ENCODE results near the gene GPR68.

DNA sequence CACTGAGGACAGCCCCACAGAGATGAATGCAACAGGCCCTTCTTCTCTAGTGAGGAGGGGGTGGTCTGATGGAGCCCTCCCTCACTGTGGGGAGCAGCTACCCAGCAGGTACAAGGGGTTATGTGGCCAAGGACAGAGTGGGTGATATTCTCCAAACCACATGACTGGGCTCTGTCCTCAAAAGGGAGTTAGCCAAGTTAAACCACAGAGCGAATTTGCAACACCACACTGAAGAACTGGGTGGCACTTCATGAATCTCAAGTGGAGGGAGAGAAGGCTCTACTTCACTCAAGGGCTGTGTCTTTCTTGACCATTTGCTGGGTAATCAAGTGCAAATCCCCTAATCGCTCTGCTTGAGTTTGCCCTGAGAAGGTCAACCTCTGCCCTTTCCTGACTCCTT lies 12.5 kb downstream of the GPR68 start:
- TF ChIP-seq, protein P1, sequence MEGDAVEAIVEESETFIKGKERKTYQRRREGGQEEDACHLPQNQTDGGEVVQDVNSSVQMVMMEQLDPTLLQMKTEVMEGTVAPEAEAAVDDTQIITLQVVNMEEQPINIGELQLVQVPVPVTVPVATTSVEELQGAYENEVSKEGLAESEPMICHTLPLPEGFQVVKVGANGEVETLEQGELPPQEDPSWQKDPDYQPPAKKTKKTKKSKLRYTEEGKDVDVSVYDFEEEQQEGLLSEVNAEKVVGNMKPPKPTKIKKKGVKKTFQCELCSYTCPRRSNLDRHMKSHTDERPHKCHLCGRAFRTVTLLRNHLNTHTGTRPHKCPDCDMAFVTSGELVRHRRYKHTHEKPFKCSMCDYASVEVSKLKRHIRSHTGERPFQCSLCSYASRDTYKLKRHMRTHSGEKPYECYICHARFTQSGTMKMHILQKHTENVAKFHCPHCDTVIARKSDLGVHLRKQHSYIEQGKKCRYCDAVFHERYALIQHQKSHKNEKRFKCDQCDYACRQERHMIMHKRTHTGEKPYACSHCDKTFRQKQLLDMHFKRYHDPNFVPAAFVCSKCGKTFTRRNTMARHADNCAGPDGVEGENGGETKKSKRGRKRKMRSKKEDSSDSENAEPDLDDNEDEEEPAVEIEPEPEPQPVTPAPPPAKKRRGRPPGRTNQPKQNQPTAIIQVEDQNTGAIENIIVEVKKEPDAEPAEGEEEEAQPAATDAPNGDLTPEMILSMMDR (conservative IDR thresholded peaks at IDR 0.05; ENCODE audit: low read length) = no peak
- no peak for TF ChIP-seq EZH2phosphoT487 (IDR thresholded peaks at IDR 0.05; ENCODE audit: borderline replicate concordance)
